GM23338 (cell line): ENCODE measurements around the gene LTA4H. TPM values are rescaled to one million over a fixed set of nuclear protein-coding genes. Genes with fewer than 3 reads are reported as not detected.

Experiments
- ATAC-seq: fragments of 200-7000 bp; cut with Tn5 transposase; 3 replicates; pipeline ENCODE4 v1.9.1; 2020
- DNase-seq: peaks from one replicate; pipeline ENCODE4 v3.0.0-alpha.2; 2015; ENCODE audit warnings: low spot score
- H2AFZ ChIP-seq: fragments of 200-600 bp; sonication (generic); 2 replicates; pipeline ENCODE4 v1.8.0; 2016; ENCODE audit warnings: antibody characterized with exemption, mild to moderate bottlenecking, moderate library complexity
- H3F3A ChIP-seq: fragments of 200-600 bp; sonication (generic); replicated peaks from 2 replicates; pipeline ENCODE4 v1.8.0; 2017; ENCODE audit warnings: antibody characterized with exemption, mixed run types, low read depth
- H3K27ac ChIP-seq: fragments of 200-600 bp; sonication (generic); 2 replicates; pipeline ENCODE4 v1.6.1; 2016; ENCODE audit warnings: low read depth
- H3K27me3 ChIP-seq: fragments of 200-600 bp; sonication (generic); 2 replicates; pipeline ENCODE4 v1.8.0; 2016; ENCODE audit warnings: mild to moderate bottlenecking, mixed run types, moderate library complexity; ENCODE audit not compliant: insufficient read depth
- H3K36me3 ChIP-seq: fragments of 200-600 bp; sonication (generic); 2 replicates; pipeline ENCODE4 v1.8.0; 2016; ENCODE audit warnings: mild to moderate bottlenecking; ENCODE audit not compliant: insufficient read depth
- H3K4me1 ChIP-seq: fragments of 200-600 bp; sonication (generic); 2 replicates; pipeline ENCODE4 v1.8.0; 2016; ENCODE audit warnings: mild to moderate bottlenecking, moderate library complexity; ENCODE audit not compliant: insufficient read depth
- H3K4me2 ChIP-seq: fragments of 200-600 bp; sonication (generic); 2 replicates; pipeline ENCODE4 v1.7.1; 2017; ENCODE audit warnings: mixed run types
- H3K4me3 ChIP-seq: fragments of 200-600 bp; sonication (generic); 2 replicates; pipeline ENCODE4 v1.6.1; 2016; ENCODE audit warnings: mixed run types
- H3K79me2 ChIP-seq: fragments of 200-600 bp; sonication (generic); replicated peaks from 2 replicates; pipeline ENCODE4 v1.8.0; 2017; ENCODE audit warnings: mild to moderate bottlenecking; ENCODE audit not compliant: insufficient read depth
- H3K9me2 ChIP-seq: fragments of 200-600 bp; sonication (generic); 2 replicates; pipeline ENCODE4 v1.8.0; 2017; ENCODE audit not compliant: insufficient read depth
- H4K20me1 ChIP-seq: fragments of 200-600 bp; sonication (generic); replicated peaks from 2 replicates; pipeline ENCODE4 v1.8.0; 2017; ENCODE audit warnings: mild to moderate bottlenecking; ENCODE audit not compliant: insufficient read depth
- H3K27ac Mint-ChIP-seq: 2 replicates; pipeline ENCODE4 v1.8.0; 2020; ENCODE audit warnings: inconsistent platforms, mild to moderate bottlenecking, moderate library complexity, mixed read lengths
- H3K27me3 Mint-ChIP-seq: 3 replicates; pipeline ENCODE4 v1.8.0; 2022; ENCODE audit warnings: low read depth, mild to moderate bottlenecking, moderate library complexity, mixed read lengths, inconsistent platforms; ENCODE audit not compliant: insufficient read depth, poor library complexity
- H3K36me3 Mint-ChIP-seq: 3 replicates; pipeline ENCODE4 v1.8.0; 2021; ENCODE audit warnings: low read depth, mild to moderate bottlenecking, inconsistent platforms, moderate library complexity, mixed read lengths
- H3K4me1 Mint-ChIP-seq: 3 replicates; pipeline ENCODE4 v1.8.0; 2020; ENCODE audit warnings: mild to moderate bottlenecking, inconsistent platforms, mixed read lengths
- H3K4me3 Mint-ChIP-seq: 3 replicates; pipeline ENCODE4 v1.8.0; 2021; ENCODE audit warnings: moderate library complexity, mild to moderate bottlenecking, inconsistent platforms, mixed read lengths
- H3K9me3 Mint-ChIP-seq: 3 replicates; pipeline ENCODE4 v1.8.0; 2020; ENCODE audit warnings: moderate library complexity, mild to moderate bottlenecking, inconsistent platforms, mixed read lengths
- CREB1 ChIP-seq: fragments of 250-450 bp; sonication (Bioruptor Pico); IDR thresholded peaks from 2 replicates; pipeline ENCODE4 v1.5.0; 2020; ENCODE audit warnings: low read depth, mild to moderate bottlenecking, moderate library complexity
- EZH2 ChIP-seq: fragments of 200-600 bp; sonication (generic); IDR thresholded peaks from one replicate; pipeline ENCODE4 v1.8.0; 2017; ENCODE audit warnings: antibody characterized with exemption, mild to moderate bottlenecking, low read depth; ENCODE audit not compliant: unreplicated experiment
- EZH2phosphoT487 ChIP-seq: fragments of 200-600 bp; sonication (generic); IDR thresholded peaks from one replicate; pipeline ENCODE4 v1.8.1; 2018; ENCODE audit warnings: antibody characterized with exemption; ENCODE audit not compliant: unreplicated experiment
- JUNB ChIP-seq: IDR thresholded peaks from one replicate; pipeline ENCODE4 v1.6.1; 2016; ENCODE audit warnings: antibody characterized with exemption; ENCODE audit not compliant: unreplicated experiment
- NANOG ChIP-seq: IDR thresholded peaks from 2 replicates; pipeline ENCODE4 v1.6.1; 2016; ENCODE audit warnings: antibody characterized with exemption, borderline replicate concordance
- POLR2AphosphoS5 ChIP-seq: IDR thresholded peaks from 2 replicates; pipeline ENCODE4 v1.6.1; 2016; ENCODE audit warnings: antibody characterized with exemption, low read depth
- ZNF114 ChIP-seq: fragments of 250-450 bp; sonication (Bioruptor Pico); IDR thresholded peaks from 2 replicates; pipeline ENCODE4 v1.5.0; 2020; ENCODE audit warnings: mild to moderate bottlenecking, moderate library complexity
- ZNF331 ChIP-seq: fragments of 250-450 bp; sonication (Bioruptor Pico); IDR thresholded peaks from 2 replicates; pipeline ENCODE4 v1.5.0; 2020; ENCODE audit warnings: low read depth, mild to moderate bottlenecking, moderate library complexity
- polyA plus RNA-seq: library from polyadenylated mRNA; unstranded; fragments of >200 nt; fragmentation: Nextera tagmentation; extraction: Ambion mirVana; gene quantifications from 2 replicates; pipeline ENCODE4 v1.2.1, GENCODE V29; 2016
- total RNA-seq: library from RNA; depleted of rRNA; stranded (reverse); fragments of >200 nt; shearing (Covaris generic); gene quantifications from 2 replicates; pipeline ENCODE4 v1.2.3, GENCODE V29; 2014
- TF ChIP-seq, protein P1 (sequence below), 2 experiments: fragments of 200-600 bp in 1 of 2; sonication (generic) in 1 of 2; conservative IDR thresholded peaks; 2 replicates each; pipeline versions ENCODE4 v1.5.1 to v1.6.1; 2016 to 2017; ENCODE audit warnings: antibody characterized with exemption in 2 of 2, low read depth in 2 of 2, mild to moderate bottlenecking in 2 of 2, moderate library complexity in 1 of 2
- TF ChIP-seq, protein P2 (sequence below): IDR thresholded peaks from 2 replicates; pipeline ENCODE4 v1.6.1; 2016; ENCODE audit warnings: antibody characterized with exemption

Gene LTA4H
- total and polyA plus RNA-seq, 2 experiments from 2014 or later, result 84.4 to 189 TPM

DNA sequence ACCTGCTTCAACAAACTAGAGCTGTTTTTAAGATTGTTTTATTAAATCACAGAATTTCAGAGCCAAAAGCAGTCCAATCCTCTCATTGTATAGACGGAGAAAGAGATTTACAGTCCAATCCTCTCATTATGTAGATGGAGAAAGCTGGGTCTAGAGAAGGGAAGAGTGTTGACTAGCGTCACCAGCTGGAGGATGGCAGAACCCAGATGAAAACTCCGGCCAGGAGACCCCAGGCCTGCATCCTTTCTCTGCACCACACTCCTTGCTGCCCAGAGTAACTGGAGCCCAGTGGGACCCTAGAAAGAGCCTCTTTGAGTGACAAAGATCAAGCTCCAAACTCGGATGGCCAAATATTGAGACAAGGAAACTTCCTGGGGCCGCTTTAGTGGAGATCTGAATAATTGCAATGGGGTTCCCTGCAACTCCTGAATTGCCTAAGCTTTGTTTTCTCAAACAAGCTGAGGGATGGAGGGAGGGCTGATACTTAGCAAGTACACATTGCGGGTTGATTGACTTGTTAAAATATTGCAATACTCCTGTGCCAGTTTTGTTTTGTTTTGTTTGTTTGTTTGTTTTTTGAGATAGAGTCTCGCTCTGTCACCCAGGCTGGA is 79.7 kb downstream of the LTA4H start:
- ATAC-seq (peak; percentile 46), DNase-seq (peak; percentile 23)
- Histone ChIP-seq H3K79me2 (no peaks in the 10 kb centered on the region), H3K27me3 (no peaks in the 10 kb centered on the region), H2AFZ (peak overlapping the region; percentile 92; the same call in 1 of the 2 replicates), H3K36me3 (no peaks in the 10 kb centered on the region), H3K4me1 (peaks cover 5% of the 10 kb centered on the region; the same call in 1 of the 2 replicates), H3K9me2 (0 out of 2 replicates have a peak, but pooled peaks cover 1% of the 10 kb centered on the region), H3K4me2 (no peak overlapping the region), H3K4me3 (no peak overlapping the region), H4K20me1 (no peaks in the 10 kb centered on the region), H3K27ac (no peak overlapping the region), H3F3A (no peaks in the 10 kb centered on the region)
- Mint-ChIP-seq H3K4me3 (no peak overlapping the region), H3K36me3 (no peaks in the 10 kb centered on the region), H3K27me3 (peaks cover 7% of the 10 kb centered on the region), H3K9me3 (no peaks in the 10 kb centered on the region), H3K4me1 (peaks cover 15% of the 10 kb centered on the region; the same call in 2 of the 3 replicates), H3K27ac (no peak overlapping the region)
- TF ChIP-seq EZH2phosphoT487, result no peak
- TF ChIP-seq, protein P1, sequence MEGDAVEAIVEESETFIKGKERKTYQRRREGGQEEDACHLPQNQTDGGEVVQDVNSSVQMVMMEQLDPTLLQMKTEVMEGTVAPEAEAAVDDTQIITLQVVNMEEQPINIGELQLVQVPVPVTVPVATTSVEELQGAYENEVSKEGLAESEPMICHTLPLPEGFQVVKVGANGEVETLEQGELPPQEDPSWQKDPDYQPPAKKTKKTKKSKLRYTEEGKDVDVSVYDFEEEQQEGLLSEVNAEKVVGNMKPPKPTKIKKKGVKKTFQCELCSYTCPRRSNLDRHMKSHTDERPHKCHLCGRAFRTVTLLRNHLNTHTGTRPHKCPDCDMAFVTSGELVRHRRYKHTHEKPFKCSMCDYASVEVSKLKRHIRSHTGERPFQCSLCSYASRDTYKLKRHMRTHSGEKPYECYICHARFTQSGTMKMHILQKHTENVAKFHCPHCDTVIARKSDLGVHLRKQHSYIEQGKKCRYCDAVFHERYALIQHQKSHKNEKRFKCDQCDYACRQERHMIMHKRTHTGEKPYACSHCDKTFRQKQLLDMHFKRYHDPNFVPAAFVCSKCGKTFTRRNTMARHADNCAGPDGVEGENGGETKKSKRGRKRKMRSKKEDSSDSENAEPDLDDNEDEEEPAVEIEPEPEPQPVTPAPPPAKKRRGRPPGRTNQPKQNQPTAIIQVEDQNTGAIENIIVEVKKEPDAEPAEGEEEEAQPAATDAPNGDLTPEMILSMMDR (conservative IDR thresholded peaks at IDR 0.05; ENCODE audit: low read depth in 2 of 2), result peak in 1 of 2 experiments; percentile 39; a peak in 2 of 4 replicates

DNA sequence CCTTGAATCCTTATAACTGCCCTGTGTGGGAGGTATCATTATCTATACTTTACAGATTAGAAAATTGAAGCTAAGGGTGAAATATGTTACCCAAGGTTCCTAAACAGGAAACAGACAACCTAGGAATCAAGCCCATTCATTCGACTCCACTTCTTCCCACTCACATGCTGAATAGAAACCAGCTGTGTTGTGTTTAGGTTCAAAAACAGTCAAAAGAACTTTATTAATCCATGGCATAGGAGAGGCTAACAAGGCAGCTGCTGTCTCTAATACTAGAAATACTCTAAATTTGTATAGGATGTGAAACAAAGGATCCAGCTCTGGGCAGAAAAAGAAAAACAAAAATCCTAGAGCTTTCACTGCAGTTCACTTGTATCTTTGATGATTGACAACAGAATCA is 82.4 kb downstream of the LTA4H start:
- H3K36me3 Mint-ChIP-seq, result no peaks in the 10 kb centered on the region
- Histone ChIP-seq H3K4me3 (no peak overlapping the region), H3F3A (no peaks in the 10 kb centered on the region), H3K36me3 (no peaks in the 10 kb centered on the region), H3K9me2 (peaks cover 6% of the 10 kb centered on the region; the same call in 1 of the 2 replicates), H2AFZ (no peak overlapping the region), H4K20me1 (no peaks in the 10 kb centered on the region), H3K79me2 (no peaks in the 10 kb centered on the region), H3K4me2 (no peak overlapping the region), H3K27me3 (no peaks in the 10 kb centered on the region), H3K4me1 (peaks cover 12% of the 10 kb centered on the region), H3K27ac (no peak overlapping the region)
- ATAC-seq (no peak), DNase-seq (no peak)
- TF ChIP-seq POLR2AphosphoS5 (no peak), NANOG (no peak), CREB1 (CRISPR knock-in tag) (no peak)
- TF ChIP-seq, protein P2, sequence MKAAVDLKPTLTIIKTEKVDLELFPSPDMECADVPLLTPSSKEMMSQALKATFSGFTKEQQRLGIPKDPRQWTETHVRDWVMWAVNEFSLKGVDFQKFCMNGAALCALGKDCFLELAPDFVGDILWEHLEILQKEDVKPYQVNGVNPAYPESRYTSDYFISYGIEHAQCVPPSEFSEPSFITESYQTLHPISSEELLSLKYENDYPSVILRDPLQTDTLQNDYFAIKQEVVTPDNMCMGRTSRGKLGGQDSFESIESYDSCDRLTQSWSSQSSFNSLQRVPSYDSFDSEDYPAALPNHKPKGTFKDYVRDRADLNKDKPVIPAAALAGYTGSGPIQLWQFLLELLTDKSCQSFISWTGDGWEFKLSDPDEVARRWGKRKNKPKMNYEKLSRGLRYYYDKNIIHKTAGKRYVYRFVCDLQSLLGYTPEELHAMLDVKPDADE, result no peak
- H3K9me3 Mint-ChIP-seq, result no peaks in the 10 kb centered on the region; the same call in 2 of the 3 replicates
- no peak overlapping the region for H3K4me3 Mint-ChIP-seq
- peaks cover 5% of the 10 kb centered on the region for H3K27me3 Mint-ChIP-seq
- H3K4me1 Mint-ChIP-seq, result peaks cover 23% of the 10 kb centered on the region; the same call in 2 of the 3 replicates
- no peak overlapping the region for H3K27ac Mint-ChIP-seq

DNA sequence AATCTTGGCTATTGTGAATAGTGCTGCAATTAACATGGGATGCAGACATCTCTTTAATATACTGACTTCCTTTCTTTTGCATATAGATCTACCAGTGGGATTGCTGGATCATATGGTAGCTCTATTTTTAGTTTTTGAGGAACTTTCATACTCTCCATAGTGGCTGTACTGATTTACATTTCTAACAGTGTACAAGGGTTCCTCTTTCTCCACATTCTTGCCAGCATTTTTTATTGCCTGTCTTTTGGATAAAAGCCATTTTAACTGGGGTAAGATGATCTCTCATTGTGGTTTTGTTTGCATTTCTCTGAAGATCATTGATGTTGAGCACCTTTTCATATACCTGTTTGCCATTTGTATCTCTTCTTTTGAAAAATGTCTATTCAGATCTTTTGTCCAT is 83.9 kb downstream of the LTA4H start:
- peaks cover 12% of the 10 kb centered on the region for H3K4me1 ChIP-seq
- no peaks in the 10 kb centered on the region for H3F3A ChIP-seq
- Mint-ChIP-seq H3K27me3 (peaks cover 4% of the 10 kb centered on the region), H3K4me3 (no peak overlapping the region), H3K9me3 (no peaks in the 10 kb centered on the region; the same call in 2 of the 3 replicates), H3K4me1 (peaks cover 17% of the 10 kb centered on the region; the same call in 2 of the 3 replicates), H3K27ac (no peak overlapping the region), H3K36me3 (no peaks in the 10 kb centered on the region)
- no peaks in the 10 kb centered on the region for H3K27me3 ChIP-seq
- no peak overlapping the region for H3K4me2 ChIP-seq
- H3K36me3 ChIP-seq, result no peaks in the 10 kb centered on the region
- ATAC-seq (no peak), DNase-seq (no peak)
- H3K4me3 ChIP-seq, result no peak overlapping the region
- H4K20me1 ChIP-seq, result no peaks in the 10 kb centered on the region
- no peaks in the 10 kb centered on the region for H3K79me2 ChIP-seq
- H3K9me2 ChIP-seq, result peaks cover 6% of the 10 kb centered on the region; the same call in 1 of the 2 replicates
- H2AFZ ChIP-seq, result no peak overlapping the region
- no peak overlapping the region for H3K27ac ChIP-seq
- no peak for TF ChIP-seq EZH2
- TF ChIP-seq NANOG, result no peak
- no peak for TF ChIP-seq ZNF114 (CRISPR knock-in tag)
- TF ChIP-seq EZH2phosphoT487, result no peak
- TF ChIP-seq, protein P1 (conservative IDR thresholded peaks at IDR 0.05; ENCODE audit: low read depth in 2 of 2), result no peak
- TF ChIP-seq CREB1 (CRISPR knock-in tag), result no peak
- TF ChIP-seq JUNB, result no peak
- no peak for TF ChIP-seq ZNF331 (CRISPR knock-in tag)
- TF ChIP-seq POLR2AphosphoS5, result no peak
